ENCODE measurements around the gene MAOB.
"Not testable (repeated sequence)": the region's sequence is repeated elsewhere in the genome, so short reads cannot be mapped to it uniquely, and the experiment has no call there.

Gene MAOB

DNA sequence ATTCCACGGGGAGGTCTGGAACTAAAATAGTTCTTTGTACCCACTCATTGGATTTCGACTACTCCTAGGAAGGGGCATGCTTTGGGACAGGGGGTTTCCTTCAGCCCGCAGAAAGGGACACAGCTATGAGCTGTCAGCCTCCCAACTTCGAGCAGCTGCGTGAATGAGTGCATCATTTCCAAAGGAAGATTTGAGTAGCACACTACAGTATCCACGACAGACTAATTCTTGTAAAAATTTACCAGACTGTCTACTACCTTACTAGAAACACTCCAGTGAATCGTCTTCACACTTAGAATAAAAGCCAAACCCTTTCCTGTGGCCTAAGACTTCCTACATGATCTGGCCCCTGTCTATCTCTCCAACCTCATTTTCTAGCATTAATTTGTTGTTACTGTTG, 124.2 kb downstream of the MAOB start:
- in situ Hi-C loops (cut with MboI; ENCODE audit: low sequenced_read_pairs), result no loop called here

DNA sequence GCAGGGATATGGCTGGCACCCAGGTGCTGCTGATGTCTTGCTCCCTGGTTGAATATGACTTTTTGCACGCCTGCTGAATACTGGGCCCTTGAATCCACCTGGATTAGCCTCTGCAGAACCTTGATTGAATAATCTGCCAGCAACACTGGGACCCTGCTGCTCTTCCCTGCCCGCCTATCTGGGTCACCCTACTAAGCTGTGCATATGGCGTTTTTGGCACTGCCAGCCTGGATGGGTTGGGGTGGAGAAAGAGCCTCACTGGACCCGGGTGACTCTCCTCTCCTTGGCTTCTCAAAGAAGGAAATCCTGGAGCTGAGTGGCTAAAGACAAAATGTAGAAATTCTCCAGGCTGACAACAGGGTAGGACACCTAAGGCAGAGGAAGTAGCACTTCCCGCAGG, 126.2 kb downstream of the MAOB start:
- in situ Hi-C loops (cut with MboI; ENCODE audit: low sequenced_read_pairs), result no loop called here

DNA sequence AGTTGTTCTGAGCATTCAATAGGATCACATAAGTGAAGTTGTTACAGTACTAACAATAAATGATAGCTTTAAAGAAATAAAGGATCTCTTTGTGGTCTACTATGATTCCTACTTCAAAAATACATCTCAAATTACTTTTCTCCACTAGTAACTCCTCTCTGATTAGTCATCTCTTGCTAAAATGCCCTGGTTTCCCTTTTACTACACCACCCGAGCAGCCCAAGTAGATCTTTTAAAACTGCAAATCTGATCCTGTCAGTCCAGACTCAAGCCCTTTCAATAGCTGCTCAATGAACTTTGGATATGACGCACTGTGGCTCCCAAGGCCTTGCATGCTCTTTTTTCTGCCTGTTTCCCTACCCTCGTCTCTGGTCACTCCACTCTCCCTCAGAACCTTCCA, 128.6 kb downstream of the MAOB start:
- in situ Hi-C loops (cut with MboI; ENCODE audit: low sequenced_read_pairs), result no loop called here

DNA sequence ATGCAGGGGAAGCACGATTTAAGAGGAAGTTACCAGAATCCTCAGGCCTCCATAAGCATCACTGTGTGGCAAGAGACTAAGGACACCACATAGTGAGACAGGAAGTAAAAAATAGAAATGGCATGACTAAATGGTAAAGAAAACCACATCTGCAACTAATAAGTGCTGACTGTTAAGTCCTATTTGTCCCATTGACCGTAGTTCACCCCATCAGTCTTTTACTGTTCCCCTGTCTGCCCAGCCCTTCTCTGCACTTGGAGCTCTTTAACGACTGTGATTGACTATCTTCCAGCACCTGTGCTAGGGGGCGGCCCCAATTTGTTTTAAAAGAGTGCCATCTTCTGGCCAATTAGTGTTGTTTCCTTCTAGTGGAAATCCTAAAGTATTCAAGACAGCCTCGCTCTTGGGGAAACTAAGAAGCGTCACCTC, 132.0 kb downstream of the MAOB start:
- in situ Hi-C loops (cut with MboI; ENCODE audit: low sequenced_read_pairs), result no loop called here

DNA sequence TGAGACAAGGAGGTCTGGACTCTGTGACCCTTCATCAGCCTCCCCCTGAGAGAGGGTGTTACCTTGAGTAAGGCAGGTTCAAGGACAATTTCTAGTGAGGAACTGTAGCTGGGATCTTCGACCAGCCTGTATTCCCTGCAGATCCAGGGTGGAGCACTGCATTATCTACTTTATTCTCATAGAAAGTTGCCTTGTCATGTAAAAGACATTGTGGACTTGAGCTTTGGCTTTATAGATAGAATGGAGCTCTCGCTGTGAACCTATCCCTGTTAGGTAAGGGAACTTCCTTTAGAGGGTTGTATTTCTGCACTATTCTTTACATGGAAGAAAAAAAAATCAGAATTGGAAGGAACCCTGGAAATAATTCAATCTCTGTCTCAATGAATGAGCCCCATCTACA, 134.8 kb downstream of the MAOB start:
- in situ Hi-C loops (cut with MboI; ENCODE audit: low sequenced_read_pairs), result no loop called here

DNA sequence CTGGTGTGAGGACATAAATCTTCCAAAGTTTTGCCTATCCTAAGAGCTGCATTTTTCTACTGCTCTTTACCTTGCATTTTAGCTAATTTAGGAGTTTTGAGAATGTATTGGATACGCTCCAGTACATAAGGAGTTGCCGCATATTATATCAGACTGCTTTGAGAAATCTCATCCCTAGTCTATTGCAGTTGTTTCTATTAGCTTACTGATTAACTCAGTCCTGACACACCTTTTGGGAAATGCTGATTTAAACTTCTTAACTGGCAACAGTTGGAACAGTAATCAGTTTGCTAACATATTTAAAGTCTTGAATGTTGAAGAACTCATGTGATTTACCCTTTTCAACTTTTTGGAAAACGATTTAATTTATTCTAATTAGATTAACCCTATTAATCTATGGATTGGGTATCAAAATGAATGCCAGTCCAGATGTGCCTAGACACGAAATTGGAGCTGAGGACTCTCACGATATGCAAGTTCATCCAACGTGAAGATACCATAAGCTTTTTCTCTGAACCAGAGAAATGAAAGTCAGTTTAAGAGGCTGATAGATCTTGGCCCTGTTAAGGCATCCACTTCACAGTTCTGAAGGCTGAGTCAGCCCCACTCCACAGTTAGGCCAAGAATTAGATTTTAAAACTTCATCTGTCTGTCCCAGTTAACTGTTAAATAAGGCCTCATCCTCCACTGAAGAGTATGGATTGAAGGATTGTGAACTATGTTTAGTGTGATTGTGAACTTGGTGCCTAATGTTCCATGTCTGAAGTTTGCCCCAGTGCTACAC, 136.1 kb downstream of the MAOB start:
- in situ Hi-C loops (cut with MboI; ENCODE audit: low sequenced_read_pairs), result no loop called here

DNA sequence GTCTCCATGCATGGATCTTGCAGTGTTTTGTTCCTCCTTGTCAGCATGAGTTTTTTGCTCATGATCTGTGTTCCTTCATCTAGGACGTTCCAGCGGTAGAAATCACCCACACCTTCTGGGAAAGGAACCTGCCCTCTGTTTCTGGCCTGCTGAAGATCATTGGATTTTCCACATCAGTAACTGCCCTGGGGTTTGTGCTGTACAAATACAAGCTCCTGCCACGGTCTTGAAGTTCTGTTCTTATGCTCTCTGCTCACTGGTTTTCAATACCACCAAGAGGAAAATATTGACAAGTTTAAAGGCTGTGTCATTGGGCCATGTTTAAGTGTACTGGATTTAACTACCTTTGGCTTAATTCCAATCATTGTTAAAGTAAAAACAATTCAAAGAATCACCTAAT, 138.0 kb downstream of the MAOB start:
- in situ Hi-C loops (cut with MboI; ENCODE audit: low sequenced_read_pairs), result no loop called here

DNA sequence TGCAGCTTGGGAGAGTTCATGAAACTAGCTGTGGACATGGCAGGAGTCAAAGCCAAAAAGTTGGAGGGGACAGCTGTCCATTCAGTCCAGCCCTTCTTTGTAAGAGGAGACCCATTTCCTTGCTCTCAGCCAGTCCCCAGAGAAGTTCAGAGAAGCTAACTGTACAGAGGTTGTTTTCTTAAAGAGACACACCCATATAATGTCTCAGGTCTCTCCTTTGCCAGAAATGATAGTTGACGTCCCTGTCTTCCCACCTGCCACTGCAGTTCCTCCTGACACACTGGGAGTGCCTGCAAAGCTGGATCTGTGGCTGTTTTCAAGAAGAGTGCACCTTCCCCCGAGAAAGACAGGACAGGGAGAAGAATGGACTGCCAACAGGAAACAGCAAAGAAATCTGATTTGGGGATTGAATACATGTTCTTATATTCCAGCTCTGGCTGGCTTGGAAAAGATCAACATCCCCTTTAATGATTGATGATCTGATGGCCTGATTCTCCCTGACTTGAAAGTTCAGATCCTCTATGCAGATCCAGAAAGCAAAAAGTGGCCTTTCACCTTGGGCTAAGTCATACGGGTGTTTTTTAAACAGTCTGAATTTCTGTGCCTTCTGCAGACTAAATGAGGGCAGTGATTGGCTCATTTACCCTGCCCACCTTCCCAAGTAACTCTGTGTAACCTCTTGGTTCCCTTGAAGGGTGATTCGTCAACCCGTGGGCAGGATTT, 139.0 kb downstream of the MAOB start:
- in situ Hi-C loops (cut with MboI; ENCODE audit: low sequenced_read_pairs), result no loop called here

DNA sequence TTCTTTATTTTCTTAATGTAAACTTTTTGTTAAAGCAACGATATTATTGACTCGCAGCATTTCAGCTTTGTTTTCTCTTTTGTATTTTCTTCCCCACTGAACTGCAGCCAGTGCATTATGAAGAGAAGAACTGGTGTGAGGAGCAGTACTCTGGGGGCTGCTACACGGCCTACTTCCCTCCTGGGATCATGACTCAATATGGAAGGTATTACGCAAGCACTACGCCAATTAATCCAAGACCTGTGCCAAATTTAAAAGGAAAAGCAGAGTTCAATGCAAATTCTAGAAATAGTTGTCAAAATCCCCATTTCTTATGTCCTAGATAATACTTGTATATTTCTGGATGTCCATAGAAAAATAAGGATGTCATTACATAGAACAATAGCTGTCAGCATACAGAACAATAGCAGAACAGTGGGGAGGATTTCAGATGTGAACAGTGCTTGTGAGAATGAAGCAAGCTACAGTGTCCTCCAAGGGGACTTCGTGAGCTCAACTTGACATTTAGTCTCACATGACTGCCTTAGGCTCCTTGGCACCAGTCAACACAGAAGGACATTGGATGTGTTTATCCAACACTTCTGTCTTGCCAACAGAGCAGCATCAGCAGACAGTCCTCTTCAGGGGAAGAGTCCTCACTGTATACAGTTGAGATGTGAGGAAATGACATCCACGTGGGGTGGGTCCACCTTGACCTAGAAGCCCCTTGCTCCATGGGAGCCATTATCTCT, 140.2 kb downstream of the MAOB start:
- in situ Hi-C loops (cut with MboI; ENCODE audit: low sequenced_read_pairs), result no loop called here

DNA sequence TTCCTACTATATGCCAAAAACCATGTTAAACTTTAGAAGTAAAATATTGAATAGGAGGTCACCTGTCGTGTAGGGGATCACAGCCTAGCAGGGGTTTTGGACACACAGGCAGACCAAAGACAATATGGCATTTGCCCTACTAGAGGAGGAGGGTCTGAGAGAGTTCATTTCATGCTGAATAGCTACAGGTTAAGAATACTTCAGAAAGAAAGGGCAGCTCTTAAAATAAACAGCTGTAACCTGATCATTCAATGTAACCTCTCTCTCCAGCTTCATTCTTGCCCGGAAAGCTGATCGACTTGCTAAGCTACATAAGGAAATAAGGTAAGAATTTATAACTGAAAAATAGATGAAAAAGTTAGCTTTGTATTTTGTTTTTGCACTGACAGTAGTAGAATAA, 146.3 kb downstream of the MAOB start:
- in situ Hi-C loops (cut with MboI; ENCODE audit: low sequenced_read_pairs), result no loop called here

DNA sequence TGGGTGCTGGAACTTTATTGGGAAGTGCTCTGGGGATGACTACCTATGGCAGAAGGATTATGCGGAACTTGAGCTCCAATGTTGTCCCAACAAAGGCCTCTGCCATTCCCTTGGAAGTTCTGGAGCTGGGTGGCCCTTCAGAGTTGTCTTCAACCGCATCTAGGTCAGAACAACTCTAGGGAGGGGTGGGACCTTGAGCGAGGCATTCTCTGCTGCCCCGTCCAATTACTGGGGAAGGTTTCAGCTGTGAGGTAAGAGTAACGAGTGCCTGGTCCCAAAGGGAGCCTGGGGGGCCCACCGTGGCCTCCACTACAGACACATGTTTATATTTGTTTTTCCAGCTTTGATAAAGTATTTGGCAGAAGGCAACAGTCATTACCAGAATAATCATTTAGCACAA, 146.7 kb downstream of the MAOB start:
- in situ Hi-C loops (cut with MboI; ENCODE audit: low sequenced_read_pairs), result no loop called here

DNA sequence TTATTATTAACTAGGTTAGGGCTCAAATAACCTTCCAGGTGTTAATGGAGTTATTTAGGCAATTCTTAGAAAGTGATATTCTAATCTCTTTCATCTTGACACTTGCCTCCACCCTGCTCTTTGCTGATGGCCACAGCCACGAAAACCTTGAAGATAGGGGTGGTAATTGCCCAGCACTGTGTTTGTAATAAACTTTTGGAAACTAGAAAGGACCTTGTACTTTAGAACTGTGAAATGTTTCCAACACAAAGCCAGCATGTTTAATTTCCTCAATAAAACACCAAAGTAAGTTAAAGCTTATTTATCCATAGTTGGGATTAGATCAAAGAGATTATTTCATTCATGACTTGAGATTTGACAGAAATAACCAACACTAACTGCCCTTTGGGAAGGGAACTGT, 147.8 kb downstream of the MAOB start:
- in situ Hi-C loops (cut with MboI; ENCODE audit: low sequenced_read_pairs), result no loop called here

DNA sequence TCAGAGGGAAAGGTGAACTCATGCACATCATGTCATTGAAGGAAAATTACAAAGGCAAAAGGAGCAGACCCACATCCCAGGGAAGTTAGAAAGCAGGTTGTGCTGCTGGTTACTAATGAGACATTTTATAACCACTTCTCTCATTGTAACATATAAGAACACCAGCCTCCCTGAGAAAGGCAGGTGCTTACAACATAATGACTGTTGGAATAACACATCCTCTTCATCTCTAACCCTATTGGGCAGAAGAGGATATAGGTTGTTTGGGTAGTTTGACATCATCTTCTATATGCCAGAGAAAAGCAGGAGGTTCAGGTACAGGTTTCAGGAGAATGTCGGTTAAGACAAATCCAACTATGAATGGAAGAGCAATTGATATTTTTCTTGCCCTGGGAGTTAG, 148.6 kb downstream of the MAOB start:
- in situ Hi-C loops (cut with MboI; ENCODE audit: low sequenced_read_pairs), result no loop called here

DNA sequence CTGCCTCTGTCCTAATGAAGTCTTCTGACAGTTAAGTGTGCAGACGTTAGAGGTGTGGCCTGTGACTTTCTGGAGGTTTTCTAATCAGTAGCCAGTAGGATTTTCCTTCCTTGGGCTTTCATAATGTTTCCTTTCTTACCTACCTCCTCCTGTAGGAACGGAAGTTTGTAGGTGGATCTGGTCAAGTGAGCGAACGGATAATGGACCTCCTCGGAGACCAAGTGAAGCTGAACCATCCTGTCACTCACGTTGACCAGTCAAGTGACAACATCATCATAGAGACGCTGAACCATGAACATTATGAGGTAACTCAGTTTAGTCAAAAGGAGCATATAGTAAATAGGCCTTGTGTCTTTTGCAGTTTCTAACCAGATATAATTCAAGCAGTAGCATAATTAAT, 151.2 kb downstream of the MAOB start:
- in situ Hi-C loops (cut with MboI; ENCODE audit: low sequenced_read_pairs), result no loop called here

DNA sequence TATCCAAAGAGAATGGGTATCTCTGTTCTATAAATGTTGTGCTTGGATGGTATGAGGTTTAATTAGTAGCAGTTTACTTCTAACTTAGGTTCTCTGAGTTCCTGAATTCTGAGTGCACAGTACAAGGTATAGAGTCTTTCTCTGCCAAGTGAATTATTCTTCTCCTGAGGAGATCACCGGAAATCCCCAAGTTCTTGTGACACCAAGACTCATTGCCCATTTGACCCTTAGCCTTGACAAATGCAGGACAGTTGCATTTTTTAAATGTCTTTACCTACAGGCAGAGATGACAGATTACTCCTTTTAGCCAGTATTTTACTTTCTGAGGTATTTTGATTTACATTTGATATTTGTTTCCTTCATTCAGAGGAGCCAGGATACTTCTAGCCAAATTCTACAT, 153.3 kb downstream of the MAOB start:
- in situ Hi-C loops (cut with MboI; ENCODE audit: low sequenced_read_pairs), result no loop called here

DNA sequence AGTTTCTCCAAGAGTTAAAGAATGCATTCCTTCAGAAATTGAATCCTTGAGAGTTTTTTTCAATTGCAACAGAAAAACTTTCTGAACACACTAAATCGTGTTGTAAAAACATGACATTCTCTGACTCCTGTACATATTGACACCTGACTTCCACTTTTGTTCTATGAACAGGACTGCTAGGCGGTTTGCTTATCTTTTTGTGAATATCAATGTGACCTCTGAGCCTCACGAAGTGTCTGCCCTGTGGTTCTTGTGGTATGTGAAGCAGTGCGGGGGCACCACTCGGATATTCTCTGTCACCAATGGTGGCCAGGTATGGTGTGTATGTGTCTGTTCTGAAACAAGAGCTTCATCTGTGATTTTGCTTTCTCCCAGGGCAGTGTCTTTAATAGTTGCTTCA, 154.2 kb downstream of the MAOB start:
- in situ Hi-C loops (cut with MboI; ENCODE audit: low sequenced_read_pairs), result no loop called here

DNA sequence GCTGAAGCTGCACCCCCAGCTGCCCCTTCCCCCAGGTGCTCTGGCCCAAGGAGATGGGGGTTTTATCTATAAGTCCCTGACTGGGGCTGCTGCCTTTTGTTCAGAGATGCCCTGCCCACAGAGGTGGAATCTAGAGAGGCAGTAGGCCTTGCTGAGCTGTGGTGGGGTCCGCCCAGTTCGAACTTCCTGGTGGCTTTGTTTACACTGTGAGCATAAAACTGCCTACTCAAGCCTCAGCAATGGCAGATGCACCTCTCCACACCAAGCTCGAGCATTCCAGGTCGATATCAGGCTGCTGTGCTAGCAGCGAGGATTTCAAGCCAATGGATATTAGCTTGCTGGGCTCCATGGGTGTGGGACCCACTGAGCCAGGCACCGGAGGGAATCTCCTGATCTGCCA, 155.0 kb downstream of the MAOB start:
- in situ Hi-C loops (cut with MboI; ENCODE audit: low sequenced_read_pairs), result not testable (repeated sequence)

DNA sequence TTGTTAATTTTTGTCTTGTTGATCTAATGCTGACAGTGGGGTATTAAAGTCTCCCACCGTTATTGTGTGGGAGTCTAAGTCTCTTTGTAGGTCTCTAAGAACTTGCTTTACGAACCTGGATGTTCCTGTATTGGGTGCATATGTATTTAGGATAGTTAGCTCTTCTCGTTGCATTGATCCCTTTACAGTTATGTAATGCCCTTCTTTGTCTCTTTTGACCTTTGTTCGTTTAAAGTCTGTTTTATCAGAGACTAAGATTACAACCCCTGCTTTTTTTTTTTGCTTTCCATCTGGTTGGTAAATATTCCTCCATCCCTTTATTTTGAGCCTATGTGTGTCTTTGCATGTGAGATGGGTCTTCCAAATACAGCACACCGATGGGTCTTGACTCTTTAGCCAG, 157.0 kb downstream of the MAOB start:
- in situ Hi-C loops (cut with MboI; ENCODE audit: low sequenced_read_pairs), result not testable (repeated sequence)

DNA sequence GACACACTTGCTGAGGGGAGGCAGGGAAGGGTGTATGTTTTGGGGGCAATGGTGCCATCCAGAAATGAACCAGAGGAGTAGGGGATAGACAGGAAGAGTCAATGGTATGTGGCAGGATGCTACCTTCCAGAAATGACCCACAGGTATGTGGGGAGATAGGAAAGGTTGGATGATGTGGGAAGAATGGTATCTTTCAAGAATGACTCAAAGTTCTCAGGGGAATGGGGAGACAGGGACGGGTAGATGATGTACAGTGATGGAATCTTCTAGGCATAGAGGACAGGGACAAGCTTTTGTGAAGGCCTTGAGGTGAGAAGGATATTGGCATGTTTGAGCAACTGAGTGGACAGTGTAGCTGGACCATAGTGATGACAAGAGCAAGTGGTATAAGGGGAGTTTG, 161.3 kb downstream of the MAOB start:
- in situ Hi-C loops (cut with MboI; ENCODE audit: low sequenced_read_pairs), result no loop called here

DNA sequence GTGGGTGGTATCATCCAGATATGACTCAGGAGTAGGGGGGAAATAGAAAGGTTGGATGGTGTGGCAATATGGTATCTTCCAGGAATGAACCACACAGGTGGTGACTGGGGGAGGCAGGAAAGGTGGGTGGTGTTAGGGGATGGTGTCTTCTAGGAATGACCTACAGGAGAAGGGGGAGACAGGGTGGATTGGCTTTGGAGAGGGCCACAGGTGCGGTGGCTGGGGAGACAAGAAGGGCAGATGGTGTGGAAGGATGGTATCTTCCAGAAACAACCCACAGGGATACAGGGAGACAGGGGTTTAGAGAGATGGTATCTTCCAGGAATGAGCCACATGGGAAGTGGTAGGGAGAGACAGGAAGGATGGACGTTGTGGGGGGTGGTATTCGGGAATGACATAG, 162.2 kb downstream of the MAOB start:
- in situ Hi-C loops (cut with MboI; ENCODE audit: low sequenced_read_pairs), result no loop called here

DNA sequence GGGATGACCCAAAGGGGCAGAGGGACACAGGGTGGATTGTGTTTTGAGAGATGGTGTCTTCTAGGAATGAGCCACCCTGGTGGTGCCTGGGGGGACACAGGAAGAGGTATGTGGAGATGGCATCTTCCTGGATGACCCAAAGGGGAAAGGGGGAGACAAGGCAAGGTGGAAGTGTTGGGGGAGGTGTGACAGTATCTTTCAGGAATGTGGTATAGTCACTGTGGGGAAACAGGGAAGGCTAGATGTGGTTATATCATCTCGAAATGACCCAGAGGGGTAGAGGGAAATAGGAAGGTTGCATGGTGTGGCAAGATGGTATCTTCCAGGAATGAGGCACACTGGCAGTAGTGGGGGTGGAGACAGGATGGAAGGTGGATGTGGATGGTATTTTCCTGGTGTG, 163.3 kb downstream of the MAOB start:
- in situ Hi-C loops (cut with MboI; ENCODE audit: low sequenced_read_pairs), result no loop called here

DNA sequence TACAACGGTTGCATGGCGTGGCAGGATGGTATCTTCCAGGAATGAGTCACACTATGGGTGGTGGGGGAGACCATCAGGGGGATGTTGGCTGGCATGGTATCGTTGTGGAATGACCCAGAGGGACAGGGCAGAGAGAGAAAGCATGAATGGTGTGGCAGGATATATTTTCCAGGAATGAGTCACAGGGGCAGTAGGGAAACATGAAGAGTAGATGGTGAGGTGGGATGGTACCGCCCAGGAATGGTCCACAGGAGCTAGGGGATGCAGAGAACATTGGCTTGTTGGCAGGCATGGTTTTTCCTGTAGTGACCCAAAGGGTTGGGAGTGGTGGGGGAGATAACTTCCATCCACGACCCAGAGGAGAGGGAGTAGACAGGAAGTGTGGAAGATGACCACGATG, 163.7 kb downstream of the MAOB start:
- in situ Hi-C loops (cut with MboI; ENCODE audit: low sequenced_read_pairs), result no loop called here
